DMS114 treated with DMSO at 0.1 percent for 48 hours (cell line): ENCODE data around the gene DNAI4.
"Not testable (repeated sequence)": the region's sequence is repeated elsewhere in the genome, so short reads cannot be mapped to it uniquely, and the experiment has no call there.

Experiments used
- DNase-seq: peaks from one replicate; lab custom pipeline; 2025; ENCODE audit not compliant: unreplicated experiment; lab: John Stamatoyannopoulos, UW

Gene DNAI4

DNA sequence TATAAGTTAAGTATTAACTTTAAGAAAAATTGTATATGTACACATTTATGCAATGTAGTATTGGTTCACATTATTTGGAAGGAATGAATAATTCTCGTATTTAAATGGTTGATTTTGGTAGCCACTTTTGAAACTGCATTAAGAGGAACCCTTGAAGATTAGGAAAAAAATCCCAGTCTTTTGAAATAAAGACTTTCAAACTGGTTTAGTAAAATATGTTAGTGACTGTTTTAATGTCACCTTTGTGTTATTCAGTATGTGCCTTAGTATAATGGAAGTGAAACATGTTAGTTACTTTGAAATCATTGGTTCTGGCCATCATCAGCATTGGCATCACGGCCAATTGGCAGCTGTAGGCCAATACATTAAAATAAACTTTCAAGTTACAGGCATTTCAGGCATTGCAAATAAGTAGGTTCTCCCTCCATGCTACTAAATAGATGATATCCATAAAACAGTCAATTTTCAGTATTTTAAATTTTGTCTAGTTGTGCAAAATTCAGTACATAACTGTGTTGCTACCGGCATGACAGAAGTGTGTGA, 4.6 kb upstream of the DNAI4 start:
- peak; percentile 51 for DNase-seq

- DNase-seq: no peak
These were observed 2.9 kb upstream of the DNAI4 start for GRCh38 chr1:66927528-66927927.

DNA sequence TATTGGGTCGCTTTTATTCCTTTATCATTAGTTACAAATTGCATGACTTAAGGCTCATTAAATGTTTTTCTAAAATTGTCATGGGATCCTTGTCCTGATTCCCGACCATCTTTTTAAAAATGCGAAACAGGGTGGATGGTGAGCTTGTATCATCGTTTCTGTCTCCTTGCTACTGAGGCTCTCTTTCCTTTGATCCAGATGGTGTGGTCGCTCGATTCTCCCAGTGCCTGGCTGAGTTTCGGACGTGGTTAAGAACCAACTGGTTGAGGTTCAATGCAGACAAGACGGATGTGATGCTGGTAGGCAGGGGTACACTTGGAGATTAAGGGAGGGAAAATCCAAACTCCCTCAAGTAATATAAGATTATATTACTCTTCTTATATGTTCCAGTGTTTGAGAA, 1.3 kb upstream of the DNAI4 start:
- DNase-seq: no peak

DNA sequence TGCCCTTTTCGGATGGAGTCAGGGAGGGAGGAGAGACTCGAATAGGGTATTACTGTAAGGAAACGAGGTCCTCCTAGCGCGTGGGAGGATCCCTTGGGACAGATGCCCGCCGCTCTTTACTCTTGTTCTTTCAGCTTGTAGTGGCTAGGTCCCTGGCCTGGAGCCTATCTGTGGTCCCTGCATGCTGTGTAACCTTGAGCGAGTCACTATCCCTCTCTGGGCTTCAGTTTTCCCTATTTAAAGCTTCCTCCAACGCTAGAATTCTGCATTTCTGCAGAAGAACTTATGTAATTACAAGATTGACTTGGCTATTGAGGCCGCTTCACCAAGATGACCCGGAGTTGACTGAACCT, 878 bp upstream of the DNAI4 start:
- no peak for DNase-seq

DNA sequence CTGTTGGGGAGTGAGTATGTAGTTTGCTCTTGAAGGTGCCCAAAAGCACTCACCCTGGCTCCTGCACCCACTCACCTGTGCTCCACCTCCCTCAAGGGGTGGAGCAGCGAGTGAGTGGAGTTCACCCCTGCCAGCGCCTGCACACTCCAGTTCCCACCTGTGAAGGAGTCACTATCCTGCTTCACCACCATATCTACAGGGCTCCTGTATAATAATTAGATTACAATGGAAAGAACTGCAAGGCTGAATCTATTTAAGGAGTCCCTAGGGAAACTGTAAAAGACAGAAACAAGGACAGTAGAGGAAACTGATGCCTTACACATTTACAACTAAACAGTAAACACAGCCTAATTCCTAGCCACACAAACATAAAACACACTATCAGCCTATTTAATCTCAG, 4.1 kb downstream of the DNAI4 start:
- no peak for DNase-seq

DNA sequence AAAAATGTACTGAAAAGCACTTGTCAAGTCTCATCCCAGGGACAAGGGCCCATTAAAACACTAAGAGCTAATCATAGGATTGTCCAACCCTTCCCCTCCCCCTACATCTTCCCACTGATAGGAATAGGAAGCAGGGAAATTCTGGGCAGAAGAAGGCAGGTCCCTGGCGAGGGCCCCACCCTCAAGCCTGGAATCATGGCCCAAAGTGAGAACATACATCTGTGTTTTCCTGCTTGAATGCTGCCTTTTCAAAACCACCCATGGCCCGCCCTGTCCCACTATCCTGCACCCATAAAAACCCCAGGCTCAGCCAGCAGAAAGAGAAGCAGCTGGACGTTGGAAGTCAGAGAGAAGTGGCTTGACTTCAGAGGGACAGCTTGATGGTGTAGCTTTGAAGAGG, 4.8 kb downstream of the DNAI4 start:
- no peak for DNase-seq

GRCh38 chr1:66919063-66919462, 5.6 kb downstream of the DNAI4 start:
- no peak for DNase-seq

DNA sequence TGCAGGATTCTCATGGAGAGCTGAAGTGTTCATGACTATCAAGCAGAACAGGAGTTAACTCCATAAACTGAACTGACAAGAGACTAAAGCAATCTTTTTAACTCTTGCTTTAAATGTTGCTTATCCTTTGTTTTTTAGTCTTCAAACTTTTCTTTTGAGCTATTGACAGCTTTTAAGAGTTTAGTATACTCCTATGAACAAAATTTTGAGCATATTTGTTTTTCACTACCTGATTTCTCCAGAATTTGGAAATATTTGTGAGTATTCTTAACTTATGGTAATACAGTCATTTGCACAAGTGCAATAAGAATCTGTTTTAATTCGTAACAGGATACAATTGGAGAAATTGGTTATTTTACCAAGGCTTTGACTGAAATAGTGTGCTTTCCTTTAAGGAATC, 7.2 kb downstream of the DNAI4 start:
- DNase-seq: no peak

- no peak for DNase-seq
These were observed 8.3 kb downstream of the DNAI4 start for GRCh38 chr1:66916320-66916719.

- DNase-seq: not testable (repeated sequence)
These were observed 9.5 kb downstream of the DNAI4 start for GRCh38 chr1:66915203-66915602.

- DNase-seq: no peak
These were observed 30.9 kb downstream of the DNAI4 start for GRCh38 chr1:66893712-66894111.

GRCh38 chr1:66890621-66891020, 34.0 kb downstream of the DNAI4 start:
- DNase-seq: no peak

DNA sequence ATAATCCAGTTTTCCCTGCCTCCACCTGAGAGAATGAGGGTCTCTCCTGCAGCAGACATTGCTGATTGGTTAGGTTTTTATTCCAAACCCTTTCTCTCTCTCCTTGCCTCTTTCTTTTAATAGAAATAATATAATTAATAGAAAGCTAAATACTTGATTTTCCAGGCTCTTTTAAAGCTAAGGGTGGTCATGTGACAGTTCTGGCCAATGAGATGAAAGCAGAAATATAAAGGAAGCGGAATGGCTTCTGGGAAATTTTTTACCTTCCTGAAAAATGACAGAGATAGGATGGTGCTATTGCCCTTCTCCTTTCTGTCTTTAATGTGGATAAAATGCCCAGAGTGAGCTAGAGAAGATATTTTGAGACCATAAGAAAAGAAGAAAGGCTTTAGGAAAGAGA, 35.6 kb downstream of the DNAI4 start:
- DNase-seq: no peak

- no peak for DNase-seq
These were observed 48.0 kb downstream of the DNAI4 start for GRCh38 chr1:66876664-66877063.

GRCh38 chr1:66873111-66873510, 51.5 kb downstream of the DNAI4 start:
- no peak for DNase-seq

- not testable (repeated sequence) for DNase-seq
These were observed 52.6 kb downstream of the DNAI4 start for GRCh38 chr1:66872024-66872423.

DNA sequence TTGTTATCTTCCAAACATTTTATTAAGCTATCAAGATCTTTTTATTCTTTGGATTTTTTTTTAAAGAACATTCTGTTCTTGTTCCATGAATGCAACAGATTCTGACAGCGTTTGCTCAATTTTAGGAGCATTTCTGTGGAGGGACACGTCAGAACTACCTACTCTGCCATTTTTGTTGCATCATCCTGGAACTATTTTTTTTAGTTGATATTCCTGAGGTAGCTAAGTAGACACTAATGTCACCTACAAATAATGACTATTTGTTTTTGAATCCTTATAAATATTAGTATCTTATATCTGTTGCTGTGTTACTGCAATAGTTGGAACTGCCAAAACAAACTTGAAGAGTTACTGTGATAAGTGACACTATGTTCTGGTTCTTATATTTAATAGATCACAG, 57.2 kb downstream of the DNAI4 start:
- DNase-seq: no peak

GRCh38 chr1:66860529-66860928, 64.1 kb downstream of the DNAI4 start:
- no peak for DNase-seq

DNA sequence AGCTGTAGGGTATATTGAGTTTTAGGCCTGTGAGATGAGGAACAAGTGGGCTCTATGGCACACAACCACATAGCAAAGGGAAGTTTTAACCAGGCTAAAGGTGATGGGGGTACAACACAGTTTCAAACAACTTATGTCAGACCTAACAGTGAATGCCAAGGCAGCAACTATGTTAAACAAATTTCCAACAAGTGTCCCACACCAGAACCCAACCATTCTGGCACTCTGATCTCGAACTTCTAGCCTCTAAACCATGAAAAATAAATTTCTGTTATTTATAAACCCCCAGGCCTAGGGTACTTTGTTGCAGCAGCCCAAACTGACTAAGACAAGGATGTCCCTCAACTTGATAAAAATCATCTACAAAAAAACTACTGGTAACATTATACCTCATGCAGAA, 71.3 kb downstream of the DNAI4 start:
- DNase-seq: no peak

- no peak for DNase-seq
These were observed 71.8 kb downstream of the DNAI4 start for GRCh38 chr1:66852870-66853269.

DNA sequence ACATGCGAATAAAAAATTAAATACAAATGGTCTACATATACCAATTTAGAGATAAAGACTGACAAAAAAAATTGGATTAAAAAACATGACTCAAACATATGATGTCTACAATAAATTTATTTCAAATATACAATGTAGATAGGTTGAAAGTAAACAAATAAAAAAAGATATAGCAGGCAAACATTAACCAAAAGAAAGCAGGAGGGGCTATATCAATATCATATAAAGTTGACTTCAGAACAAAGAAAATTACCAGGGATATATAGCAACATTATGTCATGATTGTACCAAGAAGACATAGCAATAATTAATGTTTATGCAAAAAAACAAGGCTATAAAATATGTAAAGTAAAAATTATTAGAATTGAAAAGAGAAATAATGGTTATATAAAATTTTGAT, 73.7 kb downstream of the DNAI4 start:
- no peak for DNase-seq

GRCh38 chr1:66848193-66848592, 76.5 kb downstream of the DNAI4 start:
- DNase-seq: no peak

- no peak for DNase-seq
These were observed 83.7 kb downstream of the DNAI4 start for GRCh38 chr1:66840929-66841328.

- no peak for DNase-seq
These were observed 89.7 kb downstream of the DNAI4 start for GRCh38 chr1:66834926-66835325.
